Cardiac fibroblast (primary cell): ENCODE data around the gene MYO1E.
A peak's percentile ranks its signal among the peaks of the same experiment; 100 is the strongest.
"Not testable (repeated sequence)": the region's sequence is repeated elsewhere in the genome, so short reads cannot be mapped to it uniquely, and the experiment has no call there.

ENCODE experiments used
- DNase-seq, 2 donors: peaks; one replicate each; pipeline versions ENCODE4 v3.0.0 to v3.0.0-alpha.2; 2010; ENCODE audit warnings: low read depth in 2 of 2
- H3K4me3 ChIP-seq, 2 donors: replicated peaks in 1 of 2; 1 replicate in 1 of 2; 2 replicates in 1 of 2; pipeline ENCODE4 v1.5.1; 2011; ENCODE audit warnings: low read depth in 2 of 2, low read length in 2 of 2, mild to moderate bottlenecking in 2 of 2, moderate library complexity in 1 of 2
- CTCF ChIP-seq: IDR thresholded peaks from one replicate; pipeline ENCODE4 v1.5.1; 2011; ENCODE audit warnings: low read depth, mild to moderate bottlenecking, low read length, inconsistent platforms

MYO1E gene

GRCh38 chr15:59410391-59410896, 37.8 kb upstream of the MYO1E start:
- DNase-seq, result peak; percentile 7 to 10
- TF ChIP-seq CTCF, result no peak
- no peak overlapping the region for H3K4me3 ChIP-seq

- no peak overlapping the region for H3K4me3 ChIP-seq
- DNase-seq, result no peak
- TF ChIP-seq CTCF, result no peak
Observed at GRCh38 chr15:59407946-59408345, 35.3 kb upstream of the MYO1E start.

- no peak overlapping the region for H3K4me3 ChIP-seq
- no peak for DNase-seq
- no peak for TF ChIP-seq CTCF
Observed at GRCh38 chr15:59406446-59406845, 33.8 kb upstream of the MYO1E start.

- no peak for TF ChIP-seq CTCF
- no peak overlapping the region for H3K4me3 ChIP-seq
Observed at GRCh38 chr15:59405079-59405478, 32.4 kb upstream of the MYO1E start.

GRCh38 chr15:59401824-59402569, 29.3 kb upstream of the MYO1E start:
- no peak overlapping the region for H3K4me3 ChIP-seq
- TF ChIP-seq CTCF, result no peak
- DNase-seq, result no peak

More at GRCh38 chr15:59405079-59405478, 32.4 kb upstream of the MYO1E start:
- DNase-seq, result no peak

- not testable (repeated sequence) for DNase-seq, H3K4me3 ChIP-seq
Observed at GRCh38 chr15:59401051-59401823, 28.6 kb upstream of the MYO1E start.

- no peak for TF ChIP-seq CTCF
- DNase-seq, result no peak
- no peak overlapping the region for H3K4me3 ChIP-seq
Observed at GRCh38 chr15:59400103-59400813, 27.6 kb upstream of the MYO1E start.
